K562 (cell line): Measurements from ENCODE around the gene NAXD. TPM values are rescaled to one million over a fixed set of nuclear protein-coding genes. Genes with fewer than 3 reads are reported as not detected.

Source experiments
- ATAC-seq: fragments of 200-7000 bp; cut with Tn5 transposase; 3 replicates; pipeline ENCODE4 v1.9.1; 2020; ENCODE audit warnings: moderate library complexity
- BruUV-seq: library from RNA; stranded (reverse); fragments of 400-500 nt; replicated peaks from 2 replicates; lab custom pipeline; 2021; lab: Mats Ljungman, UMichigan
- CTCF ChIA-PET: fragments of 300-600 bp; formaldehyde crosslinking; extraction: SDS; loops from one replicate; lab custom pipeline; 2021; ENCODE audit warnings: low intra/inter-chr PET ratio; lab: Yijun Ruan, JAX
- POLR2A ChIA-PET: fragments of 300-600, 350-650 bp; sonication (Branson Sonifier 250); formaldehyde crosslinking; extraction: SDS; loops from one replicate; lab custom pipeline; 2021; ENCODE audit warnings: antibody characterized with exemption, inconsistent platforms; lab: Yijun Ruan, JAX
- DNase-seq, 4 experiments: peaks; one replicate each; pipeline versions ENCODE4 v3.0.0 to v3.0.0-alpha.2; 2011 to 2018; ENCODE audit warnings: low spot score in 3 of 4, mixed read lengths in 3 of 4; ENCODE audit errors: extremely low read depth in 1 of 4
- FAIRE-seq: peaks from 2 replicates; lab custom pipeline; 2011; peaks lifted over from hg19 to GRCh38; lab: Jason Lieb, UNC
- H2AFZ ChIP-seq: 2 replicates; pipeline ENCODE4 v1.6.0; 2011; ENCODE audit warnings: low read depth, low read length, control low read depth, inconsistent platforms
- H3K27ac ChIP-seq: fragments of 200-600 bp; 3 replicates; pipeline ENCODE4 v1.8.0; 2011; ENCODE audit warnings: low read depth, mild to moderate bottlenecking, control low read depth, inconsistent platforms, low read length, moderate library complexity, mixed read lengths; ENCODE audit errors: extremely low read depth
- H3K27me3 ChIP-seq, 2 experiments: fragments of 300-600 bp in 1 of 2; 2 replicates in 1 of 2; 3 replicates in 1 of 2; pipeline versions ENCODE4 v1.6.0 to v1.8.0; 2011; ENCODE audit warnings: inconsistent platforms in 2 of 2, low read length in 2 of 2, mild to moderate bottlenecking in 1 of 2, mixed read lengths in 1 of 2, moderate library complexity in 1 of 2; ENCODE audit not compliant: control insufficient read depth in 2 of 2, insufficient read depth in 2 of 2
- H3K36me3 ChIP-seq: fragments of 300-600 bp; 3 replicates; pipeline ENCODE4 v1.8.0; 2011; ENCODE audit warnings: mild to moderate bottlenecking, low read length, inconsistent platforms; ENCODE audit not compliant: control insufficient read depth, insufficient read depth
- H3K4me1 ChIP-seq, 2 experiments: fragments of 200-600 bp in 1 of 2; replicated peaks in 1 of 2; 2 replicates in 1 of 2; 3 replicates in 1 of 2; pipeline versions ENCODE4 v1.5.1 to v1.8.0; 2011; ENCODE audit warnings: inconsistent platforms in 2 of 2, low read length in 2 of 2, mild to moderate bottlenecking in 1 of 2, mixed read lengths in 1 of 2, moderate library complexity in 1 of 2; ENCODE audit not compliant: control insufficient read depth in 2 of 2, insufficient read depth in 2 of 2
- H3K4me2 ChIP-seq: 2 replicates; pipeline ENCODE4 v1.6.1; 2011; ENCODE audit warnings: low read length, control low read depth, inconsistent platforms, mixed read lengths; ENCODE audit not compliant: insufficient read depth
- H3K4me3 ChIP-seq: fragments of 200-600 bp; sonication (generic), shearing (Covaris generic); 2 replicates; pipeline ENCODE4 v1.5.1; 2016; ENCODE audit warnings: control low read depth, inconsistent platforms
- H3K79me2 ChIP-seq: fragments of 200-600 bp; 3 replicates; pipeline ENCODE4 v1.8.0; 2011; ENCODE audit warnings: low read length, inconsistent platforms; ENCODE audit not compliant: control insufficient read depth, insufficient read depth
- H3K9ac ChIP-seq, 2 experiments: 2 replicates each; pipeline versions ENCODE4 v1.6.0 to v1.6.1; 2011; ENCODE audit warnings: low read depth in 2 of 2, low read length in 2 of 2, control low read depth in 1 of 2, inconsistent platforms in 1 of 2, mild to moderate bottlenecking in 1 of 2, mixed read lengths in 1 of 2; ENCODE audit not compliant: insufficient read depth in 1 of 2
- H3K9me1 ChIP-seq: one replicate; pipeline ENCODE4 v1.6.0; 2011; ENCODE audit warnings: inconsistent platforms, mild to moderate bottlenecking, low read length, moderate library complexity; ENCODE audit not compliant: control insufficient read depth, insufficient read depth
- H3K9me3 ChIP-seq: replicated peaks from 2 replicates; pipeline ENCODE4 v1.5.1; 2011; ENCODE audit warnings: low read depth, low read length, inconsistent platforms; ENCODE audit not compliant: control insufficient read depth, insufficient read depth
- H4K20me1 ChIP-seq: replicated peaks from 2 replicates; pipeline ENCODE4 v1.6.1; 2011; ENCODE audit warnings: low read length, inconsistent platforms, mixed read lengths; ENCODE audit not compliant: control insufficient read depth, insufficient read depth
- COPS2 ChIP-seq: fragments of 450-650 bp; conservative IDR thresholded peaks from 2 replicates; pipeline ENCODE4 v1.6.1; 2016; ENCODE audit warnings: mild to moderate bottlenecking, moderate library complexity
- HNRNPUL1 ChIP-seq: fragments of 200-400 bp; formaldehyde crosslinking; IDR thresholded peaks from 2 replicates; pipeline ENCODE4 v1.6.1; 2017; ENCODE audit warnings: low read length
- PHF8 ChIP-seq: fragments of 200-600 bp; sonication (generic); IDR thresholded peaks from 2 replicates; pipeline ENCODE4 v1.6.1; 2012; ENCODE audit warnings: mixed run types, mild to moderate bottlenecking, inconsistent platforms, low read length, moderate library complexity, borderline replicate concordance
- RAD21 ChIP-seq, 2 experiments: fragments of 250-450 bp in 1 of 2; fragments of 450-650 bp in 1 of 2; sonication (Bioruptor Pico) in 1 of 2; formaldehyde crosslinking in 1 of 2; IDR thresholded peaks in 1 of 2; conservative IDR thresholded peaks in 1 of 2; 2 replicates each; pipeline versions ENCODE4 v1.4.0 to v1.8.0; 2020 to 2022; ENCODE audit warnings: mild to moderate bottlenecking in 2 of 2, moderate library complexity in 1 of 2
- ZFX ChIP-seq: sonication (generic); formaldehyde crosslinking; IDR thresholded peaks from 2 replicates; pipeline ENCODE4 v1.8.0; 2022; ENCODE audit warnings: mild to moderate bottlenecking, missing genetic modification reagents, moderate library complexity
- ZKSCAN1 ChIP-seq: fragments of 150-350 bp; IDR thresholded peaks from 2 replicates; pipeline ENCODE4 v1.6.1; 2016; ENCODE audit warnings: low read depth, low read length
- ZNF3 ChIP-seq: fragments of 250-450 bp; sonication (Bioruptor Pico); IDR thresholded peaks from 2 replicates; pipeline ENCODE4 v1.5.0; 2021; ENCODE audit warnings: mild to moderate bottlenecking, moderate library complexity
- WGBS: fragments of 100-300 bp; shearing (Covaris generic); methylation state at CpG from one replicate; pipeline ENCODE4 v1.1.6; 2016; ENCODE audit warnings: low coverage, mixed read lengths; ENCODE audit not compliant: insufficient coverage; ENCODE audit errors: missing lambda C conversion rate; 5-methylcytosine and 5-hydroxymethylcytosine counted together
- in situ Hi-C: fragments of 300-500 bp; cut with MboI; formaldehyde crosslinking; loops from 4 replicates; pipeline ENCODE4 v1.15.0; 2018; ENCODE audit warnings: inconsistent platforms, mixed read lengths
- intact Hi-C: fragments of 100-400 bp; cut with micrococcal nuclease; formaldehyde crosslinking; loops from 2 replicates; pipeline ENCODE4 v1.14.2; 2022
- polyA plus RNA-seq, 8 experiments: library from polyadenylated mRNA; depleted of rRNA in 4 of 8; stranded (reverse) in 5 of 8; unstranded in 3 of 8; fragments of >200 nt; fragmentation: Nextera tagmentation in 2 of 8; fragmentation: Illumina TruSeq in 1 of 8; extraction: Ambion mirVana in 2 of 8; extraction: Trizol in 1 of 8; gene quantifications; 2 replicates each; pipeline versions ENCODE4 v1.2.1 to v1.2.3, GENCODE V29; 2011 to 2014; ENCODE audit warnings: inconsistent platforms in 1 of 8, missing spikeins in 1 of 8
- total RNA-seq, 7 experiments: library from RNA; depleted of rRNA in 6 of 7; stranded (reverse); fragments of >200 nt in 6 of 7; fragmentation: Illumina TruSeq in 2 of 7; extraction: Trizol in 2 of 7; gene quantifications; 2 replicates each; pipeline versions ENCODE4 v1.2.1 to v1.2.3, GENCODE V29; 2011 to 2021; ENCODE audit warnings: low replicate concordance in 1 of 7
- TF ChIP-seq, protein P1 (sequence below): fragments of 200-600 bp; sonication (generic); IDR thresholded peaks from one replicate; pipeline ENCODE4 v1.6.1; 2012; ENCODE audit warnings: mild to moderate bottlenecking, low read depth, low read length, inconsistent platforms

The NAXD gene
- total and polyA plus RNA-seq, 9 of the 15 experiments (the other 6 are each of a cell fraction or from before 2014, with no cell fraction given), result 0.59 to 20.6 (median 13.0) TPM

DNA sequence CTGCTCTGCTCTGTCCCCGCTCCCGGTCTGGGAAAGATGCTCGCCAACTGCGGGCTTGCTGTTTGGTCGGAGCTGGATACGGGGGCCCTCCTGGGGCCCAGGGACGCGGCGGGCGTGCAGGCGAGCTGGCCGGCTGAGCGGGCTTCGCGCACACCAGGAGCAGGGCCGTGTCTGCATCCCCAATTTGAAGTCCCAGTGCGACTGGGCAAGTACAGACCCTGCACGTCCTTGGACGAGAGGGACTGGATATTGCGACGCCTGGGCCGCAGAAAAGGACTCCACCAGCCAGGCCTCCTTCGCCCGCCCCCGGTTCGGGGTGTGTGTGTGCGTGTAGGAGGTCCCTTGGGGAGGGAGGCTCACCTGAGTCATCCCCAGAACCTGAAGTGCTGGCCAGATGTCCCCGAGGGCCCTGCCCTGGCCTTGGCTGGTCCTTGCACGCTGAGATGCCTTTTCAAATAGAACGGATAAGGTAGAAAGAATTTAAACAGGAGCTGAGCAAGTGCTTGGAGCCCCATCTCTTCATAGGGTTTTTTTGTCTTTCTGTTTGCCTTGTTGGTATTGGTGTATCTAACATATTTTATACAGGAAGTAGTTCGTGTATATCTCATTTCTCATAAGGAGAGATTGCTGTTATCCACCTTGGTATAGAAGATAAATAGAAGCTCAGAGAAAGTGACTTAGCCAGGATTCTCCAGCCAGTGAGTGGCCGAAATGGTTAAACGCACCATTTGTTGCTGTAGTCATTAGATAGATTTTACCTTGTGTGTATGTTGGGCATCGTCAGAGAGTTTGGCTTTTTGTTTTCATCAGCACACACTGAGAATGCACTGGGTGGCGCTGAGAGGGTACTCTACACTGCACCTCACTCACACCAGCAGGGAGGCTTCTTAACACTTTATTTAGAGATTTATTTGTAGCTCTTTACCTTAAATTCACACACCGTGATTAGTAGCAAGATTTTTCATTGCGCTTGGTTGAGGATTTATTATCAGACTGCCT, 1.1 kb downstream of the NAXD start:
- BruUV-seq, result TSS peak; percentile 37
- 2% methylated on average over 30 of the region's 37 CpGs for WGBS
- FAIRE-seq, result no peak
- no peak for TF ChIP-seq ZKSCAN1
- TF ChIP-seq RAD21 (CRISPR knock-in tag; conservative IDR thresholded peaks at IDR 0.05 in 1 of 2, IDR thresholded peaks at IDR 0.05 in 1 of 2), result peak in 1 of 2 experiments; percentile 18; a peak in 2 of 4 replicates
- TF ChIP-seq HNRNPUL1, result no peak
- peak; percentile 4; the same call in 1 of the 2 replicates for TF ChIP-seq ZFX (CRISPR knock-in tag)
- no peak for TF ChIP-seq COPS2
- TF ChIP-seq, protein P1, sequence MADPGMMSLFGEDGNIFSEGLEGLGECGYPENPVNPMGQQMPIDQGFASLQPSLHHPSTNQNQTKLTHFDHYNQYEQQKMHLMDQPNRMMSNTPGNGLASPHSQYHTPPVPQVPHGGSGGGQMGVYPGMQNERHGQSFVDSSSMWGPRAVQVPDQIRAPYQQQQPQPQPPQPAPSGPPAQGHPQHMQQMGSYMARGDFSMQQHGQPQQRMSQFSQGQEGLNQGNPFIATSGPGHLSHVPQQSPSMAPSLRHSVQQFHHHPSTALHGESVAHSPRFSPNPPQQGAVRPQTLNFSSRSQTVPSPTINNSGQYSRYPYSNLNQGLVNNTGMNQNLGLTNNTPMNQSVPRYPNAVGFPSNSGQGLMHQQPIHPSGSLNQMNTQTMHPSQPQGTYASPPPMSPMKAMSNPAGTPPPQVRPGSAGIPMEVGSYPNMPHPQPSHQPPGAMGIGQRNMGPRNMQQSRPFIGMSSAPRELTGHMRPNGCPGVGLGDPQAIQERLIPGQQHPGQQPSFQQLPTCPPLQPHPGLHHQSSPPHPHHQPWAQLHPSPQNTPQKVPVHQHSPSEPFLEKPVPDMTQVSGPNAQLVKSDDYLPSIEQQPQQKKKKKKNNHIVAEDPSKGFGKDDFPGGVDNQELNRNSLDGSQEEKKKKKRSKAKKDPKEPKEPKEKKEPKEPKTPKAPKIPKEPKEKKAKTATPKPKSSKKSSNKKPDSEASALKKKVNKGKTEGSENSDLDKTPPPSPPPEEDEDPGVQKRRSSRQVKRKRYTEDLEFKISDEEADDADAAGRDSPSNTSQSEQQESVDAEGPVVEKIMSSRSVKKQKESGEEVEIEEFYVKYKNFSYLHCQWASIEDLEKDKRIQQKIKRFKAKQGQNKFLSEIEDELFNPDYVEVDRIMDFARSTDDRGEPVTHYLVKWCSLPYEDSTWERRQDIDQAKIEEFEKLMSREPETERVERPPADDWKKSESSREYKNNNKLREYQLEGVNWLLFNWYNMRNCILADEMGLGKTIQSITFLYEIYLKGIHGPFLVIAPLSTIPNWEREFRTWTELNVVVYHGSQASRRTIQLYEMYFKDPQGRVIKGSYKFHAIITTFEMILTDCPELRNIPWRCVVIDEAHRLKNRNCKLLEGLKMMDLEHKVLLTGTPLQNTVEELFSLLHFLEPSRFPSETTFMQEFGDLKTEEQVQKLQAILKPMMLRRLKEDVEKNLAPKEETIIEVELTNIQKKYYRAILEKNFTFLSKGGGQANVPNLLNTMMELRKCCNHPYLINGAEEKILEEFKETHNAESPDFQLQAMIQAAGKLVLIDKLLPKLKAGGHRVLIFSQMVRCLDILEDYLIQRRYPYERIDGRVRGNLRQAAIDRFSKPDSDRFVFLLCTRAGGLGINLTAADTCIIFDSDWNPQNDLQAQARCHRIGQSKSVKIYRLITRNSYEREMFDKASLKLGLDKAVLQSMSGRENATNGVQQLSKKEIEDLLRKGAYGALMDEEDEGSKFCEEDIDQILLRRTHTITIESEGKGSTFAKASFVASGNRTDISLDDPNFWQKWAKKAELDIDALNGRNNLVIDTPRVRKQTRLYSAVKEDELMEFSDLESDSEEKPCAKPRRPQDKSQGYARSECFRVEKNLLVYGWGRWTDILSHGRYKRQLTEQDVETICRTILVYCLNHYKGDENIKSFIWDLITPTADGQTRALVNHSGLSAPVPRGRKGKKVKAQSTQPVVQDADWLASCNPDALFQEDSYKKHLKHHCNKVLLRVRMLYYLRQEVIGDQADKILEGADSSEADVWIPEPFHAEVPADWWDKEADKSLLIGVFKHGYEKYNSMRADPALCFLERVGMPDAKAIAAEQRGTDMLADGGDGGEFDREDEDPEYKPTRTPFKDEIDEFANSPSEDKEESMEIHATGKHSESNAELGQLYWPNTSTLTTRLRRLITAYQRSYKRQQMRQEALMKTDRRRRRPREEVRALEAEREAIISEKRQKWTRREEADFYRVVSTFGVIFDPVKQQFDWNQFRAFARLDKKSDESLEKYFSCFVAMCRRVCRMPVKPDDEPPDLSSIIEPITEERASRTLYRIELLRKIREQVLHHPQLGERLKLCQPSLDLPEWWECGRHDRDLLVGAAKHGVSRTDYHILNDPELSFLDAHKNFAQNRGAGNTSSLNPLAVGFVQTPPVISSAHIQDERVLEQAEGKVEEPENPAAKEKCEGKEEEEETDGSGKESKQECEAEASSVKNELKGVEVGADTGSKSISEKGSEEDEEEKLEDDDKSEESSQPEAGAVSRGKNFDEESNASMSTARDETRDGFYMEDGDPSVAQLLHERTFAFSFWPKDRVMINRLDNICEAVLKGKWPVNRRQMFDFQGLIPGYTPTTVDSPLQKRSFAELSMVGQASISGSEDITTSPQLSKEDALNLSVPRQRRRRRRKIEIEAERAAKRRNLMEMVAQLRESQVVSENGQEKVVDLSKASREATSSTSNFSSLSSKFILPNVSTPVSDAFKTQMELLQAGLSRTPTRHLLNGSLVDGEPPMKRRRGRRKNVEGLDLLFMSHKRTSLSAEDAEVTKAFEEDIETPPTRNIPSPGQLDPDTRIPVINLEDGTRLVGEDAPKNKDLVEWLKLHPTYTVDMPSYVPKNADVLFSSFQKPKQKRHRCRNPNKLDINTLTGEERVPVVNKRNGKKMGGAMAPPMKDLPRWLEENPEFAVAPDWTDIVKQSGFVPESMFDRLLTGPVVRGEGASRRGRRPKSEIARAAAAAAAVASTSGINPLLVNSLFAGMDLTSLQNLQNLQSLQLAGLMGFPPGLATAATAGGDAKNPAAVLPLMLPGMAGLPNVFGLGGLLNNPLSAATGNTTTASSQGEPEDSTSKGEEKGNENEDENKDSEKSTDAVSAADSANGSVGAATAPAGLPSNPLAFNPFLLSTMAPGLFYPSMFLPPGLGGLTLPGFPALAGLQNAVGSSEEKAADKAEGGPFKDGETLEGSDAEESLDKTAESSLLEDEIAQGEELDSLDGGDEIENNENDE, result no peak
- no peak for TF ChIP-seq ZNF3 (CRISPR knock-in tag)
- peak; percentile 9; the same call in 1 of the 2 replicates for TF ChIP-seq PHF8

More for the DNA sequence above, 1.1 kb downstream of the NAXD start:
- Histone ChIP-seq H3K9ac (peak overlapping the region; percentile 68 to 97), H3K4me2 (peak overlapping the region; percentile 86), H2AFZ (peak overlapping the region; percentile 90; the same call in 1 of the 2 replicates), H3K79me2 (peaks cover 58% of the 10 kb centered on the region), H3K4me1 (peaks cover 20% of the 10 kb centered on the region in 2 experiments), H3K27ac (peak overlapping the region; percentile 80; the same call in 2 of the 3 replicates), H3K9me3 (0 out of 2 replicates have a peak, but pooled peaks cover 2% of the 10 kb centered on the region), H3K36me3 (peaks cover 5% of the 10 kb centered on the region; the same call in 1 of the 3 replicates), H3K9me1 (no peaks in the 10 kb centered on the region), H4K20me1 (peaks cover 25% of the 10 kb centered on the region), H3K27me3 (no peaks in the 10 kb centered on the region), H3K4me3 (peak overlapping the region; percentile 77)
- ChIA-PET CTCF (no interaction called here), POLR2A (interaction anchor here (0.6 to 2.0 kb wide), 7 partner anchors 10 to 218 kb away, joined by 3 to 7 read pairs (median 3); no protein-coding TSS in a partner anchor)
- in situ Hi-C loops (no loop called here), intact Hi-C loops (no loop called here)
- DNase-seq (peak; percentile 46 to 59 (median 51)), ATAC-seq (peak; percentile 68)
